LNCAP (cell line): ENCODE results near the gene ST7.

ENCODE experiments used
- TF ChIP-seq, protein P1 (sequence below): fragments of 450-650 bp; IDR thresholded peaks from 2 replicates; pipeline ENCODE4 v1.5.1; 2017; ENCODE audit warnings: mild to moderate bottlenecking

ST7 gene

DNA sequence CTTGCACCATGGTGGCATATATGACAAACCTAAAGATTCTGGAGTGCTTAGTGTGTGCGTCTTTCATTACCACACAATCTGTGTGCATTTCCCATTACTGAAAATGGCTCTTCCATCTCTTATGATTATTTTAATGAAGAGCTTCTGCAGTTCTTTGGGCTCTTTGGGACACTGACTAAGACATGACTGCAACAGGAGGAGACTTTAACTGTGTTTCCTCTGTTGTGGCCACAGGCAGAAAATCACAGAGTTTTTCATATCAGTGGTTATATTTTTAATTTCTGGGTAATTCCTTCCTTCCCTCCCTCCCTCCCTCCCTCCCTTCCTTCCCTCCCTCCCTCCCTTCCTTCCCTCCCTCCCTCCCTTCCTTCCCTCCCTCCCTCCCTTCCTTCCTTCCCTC is 311.4 kb downstream of the ST7 start:
- TF ChIP-seq, protein P1, sequence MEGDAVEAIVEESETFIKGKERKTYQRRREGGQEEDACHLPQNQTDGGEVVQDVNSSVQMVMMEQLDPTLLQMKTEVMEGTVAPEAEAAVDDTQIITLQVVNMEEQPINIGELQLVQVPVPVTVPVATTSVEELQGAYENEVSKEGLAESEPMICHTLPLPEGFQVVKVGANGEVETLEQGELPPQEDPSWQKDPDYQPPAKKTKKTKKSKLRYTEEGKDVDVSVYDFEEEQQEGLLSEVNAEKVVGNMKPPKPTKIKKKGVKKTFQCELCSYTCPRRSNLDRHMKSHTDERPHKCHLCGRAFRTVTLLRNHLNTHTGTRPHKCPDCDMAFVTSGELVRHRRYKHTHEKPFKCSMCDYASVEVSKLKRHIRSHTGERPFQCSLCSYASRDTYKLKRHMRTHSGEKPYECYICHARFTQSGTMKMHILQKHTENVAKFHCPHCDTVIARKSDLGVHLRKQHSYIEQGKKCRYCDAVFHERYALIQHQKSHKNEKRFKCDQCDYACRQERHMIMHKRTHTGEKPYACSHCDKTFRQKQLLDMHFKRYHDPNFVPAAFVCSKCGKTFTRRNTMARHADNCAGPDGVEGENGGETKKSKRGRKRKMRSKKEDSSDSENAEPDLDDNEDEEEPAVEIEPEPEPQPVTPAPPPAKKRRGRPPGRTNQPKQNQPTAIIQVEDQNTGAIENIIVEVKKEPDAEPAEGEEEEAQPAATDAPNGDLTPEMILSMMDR: no peak

DNA sequence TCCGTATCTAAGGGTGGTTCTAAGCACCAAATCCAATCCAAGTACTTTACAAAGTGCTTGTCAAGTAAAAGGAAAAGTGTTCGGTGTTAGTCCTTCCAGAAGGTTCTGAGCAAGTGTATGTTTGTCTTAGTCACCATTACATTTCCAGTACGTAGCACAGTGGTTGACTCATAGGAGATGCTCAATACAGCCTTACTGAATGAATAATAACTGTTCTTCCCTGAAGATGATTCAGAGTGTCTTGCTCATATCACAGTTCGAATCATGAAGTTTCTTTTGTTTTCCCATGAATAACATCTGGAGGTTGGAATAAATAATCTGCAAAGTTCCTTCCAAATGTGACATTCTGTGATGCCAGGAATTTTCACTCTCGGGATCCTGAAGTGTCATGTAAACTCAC is 316.1 kb downstream of the ST7 start:
- TF ChIP-seq, protein P1: no peak

DNA sequence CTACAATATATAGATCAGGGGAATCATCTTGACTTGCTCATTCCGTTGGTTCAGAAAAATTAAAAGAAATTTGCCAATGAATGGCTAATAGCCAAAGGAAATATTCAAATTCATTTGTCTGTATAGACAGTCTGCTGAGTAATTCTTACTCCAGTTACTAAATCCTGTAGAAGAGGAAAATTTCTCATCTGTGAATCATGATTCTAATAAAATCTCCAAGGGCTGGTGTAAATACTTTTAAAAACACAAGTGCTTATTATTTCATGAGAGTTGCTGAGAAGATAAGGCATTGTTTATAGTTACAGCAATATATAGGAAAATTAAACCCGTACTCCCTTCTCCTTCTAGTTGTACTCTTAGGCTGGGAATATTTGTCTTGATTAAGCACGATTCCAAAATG is 316.6 kb downstream of the ST7 start:
- TF ChIP-seq, protein P1: no peak

DNA sequence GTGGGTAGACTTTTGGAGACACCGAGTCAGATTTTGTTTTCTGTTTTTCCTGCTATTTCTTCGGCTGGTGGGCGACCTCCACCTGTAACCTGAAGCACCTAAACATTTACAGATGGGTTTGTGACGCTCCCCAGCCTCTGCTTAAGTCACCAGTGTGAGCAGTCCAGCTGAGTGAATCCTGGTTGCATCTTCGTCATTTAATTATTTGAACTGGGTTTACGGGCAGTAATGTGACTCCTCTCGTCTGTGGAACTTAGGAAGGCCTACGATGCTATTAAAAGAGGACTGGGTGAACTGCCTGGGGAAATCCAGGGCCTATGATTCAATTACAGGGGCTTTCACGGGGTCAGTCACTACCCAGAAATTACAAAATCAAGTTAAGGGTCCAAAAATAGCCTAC is 317.1 kb downstream of the ST7 start:
- TF ChIP-seq, protein P1: no peak

DNA sequence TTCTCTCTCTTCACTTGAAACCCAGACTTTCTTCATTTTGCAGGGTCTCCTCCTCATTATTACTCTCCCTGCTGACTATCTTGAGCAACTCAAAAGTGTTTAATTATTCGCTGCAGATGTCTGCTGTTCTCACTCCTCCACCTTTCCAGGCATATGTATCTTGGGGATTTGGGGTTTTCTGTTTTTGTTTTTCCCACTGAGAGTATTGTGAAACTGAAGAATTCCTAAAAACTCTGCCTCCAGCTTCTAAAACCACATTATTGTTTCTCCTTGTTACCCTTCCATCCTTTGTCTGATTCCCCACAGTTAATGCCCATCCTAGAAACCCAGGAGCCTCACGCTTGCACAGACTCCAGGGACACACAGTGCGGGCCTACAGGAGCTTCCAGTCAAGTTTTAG is 318.3 kb downstream of the ST7 start:
- TF ChIP-seq, protein P1: no peak

DNA sequence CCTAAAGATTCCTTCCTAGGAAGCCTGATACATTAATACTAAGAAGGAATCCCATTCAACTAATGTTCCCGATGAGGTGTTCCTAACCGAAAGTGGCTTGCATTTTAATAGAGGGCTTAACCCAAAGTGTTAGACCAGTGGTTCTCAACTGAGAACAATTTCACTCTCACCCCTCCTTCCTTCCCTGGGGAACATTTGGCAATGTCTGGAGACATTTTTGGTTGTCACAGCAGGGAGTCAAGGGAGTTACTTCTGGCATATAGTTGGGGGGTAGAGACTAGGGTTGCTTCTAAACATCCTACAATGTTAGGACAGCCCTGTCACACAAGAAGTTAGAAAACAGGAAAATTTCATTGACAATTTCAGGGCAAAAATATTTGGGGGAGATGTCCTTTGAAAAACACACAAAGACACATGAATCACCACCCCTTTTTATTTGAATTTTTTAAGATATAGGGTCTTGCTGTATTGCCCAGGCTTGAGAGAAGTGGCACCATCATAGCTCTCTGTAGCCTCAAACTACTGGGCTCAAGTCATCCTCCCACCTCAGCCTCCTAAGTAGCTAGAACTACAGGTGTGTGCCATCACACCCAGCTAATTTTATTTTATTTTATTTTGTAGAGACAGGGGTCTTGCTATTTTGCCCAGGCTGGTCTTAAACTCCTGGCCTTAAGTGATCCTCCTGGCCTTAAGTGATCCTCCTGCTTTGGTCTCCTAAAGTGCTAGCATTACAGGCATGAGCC is 318.9 kb downstream of the ST7 start:
- TF ChIP-seq, protein P1: no peak

DNA sequence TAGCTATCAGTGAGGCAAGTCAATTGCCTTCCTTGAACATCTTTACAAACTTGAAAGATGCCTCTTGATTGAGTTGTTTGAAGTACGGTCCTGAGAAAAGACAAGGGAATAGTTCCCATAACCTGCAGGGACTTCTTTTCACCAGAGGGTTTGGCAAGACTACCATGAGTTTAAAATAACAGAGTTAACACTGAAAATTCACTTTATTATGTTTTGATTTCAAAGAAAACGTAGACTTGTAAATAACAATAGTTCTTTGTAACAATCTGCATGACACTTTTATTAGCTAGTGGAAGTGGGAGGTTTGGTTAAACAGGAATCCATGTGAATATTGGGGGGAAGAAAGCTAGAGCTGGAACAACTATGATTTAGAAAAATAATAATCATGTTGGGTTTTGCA is 320.0 kb downstream of the ST7 start:
- TF ChIP-seq, protein P1: no peak

DNA sequence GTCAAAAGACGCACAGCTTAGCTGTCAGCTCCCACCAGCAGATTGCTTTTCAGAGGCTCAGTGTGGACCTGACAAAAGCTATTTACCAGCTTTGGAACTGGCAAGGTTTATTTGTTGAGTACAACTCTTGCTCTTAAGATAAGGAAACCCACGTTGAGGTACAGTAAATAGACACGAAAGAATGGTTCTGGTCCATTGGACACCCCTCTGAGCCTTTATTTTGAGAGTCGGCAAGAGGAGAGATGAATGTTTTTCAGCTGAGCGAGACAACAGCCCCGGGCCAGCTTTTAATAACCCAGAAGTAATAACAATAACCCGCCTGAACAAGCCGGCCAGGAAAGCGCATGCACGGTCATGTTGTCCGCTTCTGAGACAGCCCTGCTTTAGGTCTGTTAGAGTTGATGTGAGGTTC is 320.5 kb downstream of the ST7 start:
- TF ChIP-seq, protein P1: no peak
